Prostate gland (tissue), 2 donors: ENCODE measurements around the gene VSTM2A. TPM values are rescaled to one million over a fixed set of nuclear protein-coding genes. Genes with fewer than 3 reads are reported as not detected.
"Not testable (repeated sequence)": the region's sequence is repeated elsewhere in the genome, so short reads cannot be mapped to it uniquely, and the experiment has no call there.

ENCODE experiments used
- DNase-seq: peaks from one replicate; pipeline ENCODE4 v3.0.0-alpha.2; 2019; ENCODE audit warnings: low spot score
- H3K27ac ChIP-seq, 2 donors: fragments of 200-600 bp; sonication (generic); 2 replicates each; pipeline ENCODE4 v1.5.1; 2017 to 2019
- H3K27me3 ChIP-seq: fragments of 200-600 bp; sonication (generic); replicated peaks from 2 replicates; pipeline ENCODE4 v1.5.1; 2019; ENCODE audit not compliant: insufficient read depth
- H3K36me3 ChIP-seq, 2 donors: fragments of 200-600 bp; sonication (generic); 1 replicate in 1 of 2; 2 replicates in 1 of 2; pipeline versions ENCODE4 v1.5.1 to v1.8.1; 2017 to 2019
- H3K4me1 ChIP-seq: fragments of 200-600 bp; sonication (generic); replicated peaks from 2 replicates; pipeline ENCODE4 v1.5.1; 2019
- H3K4me3 ChIP-seq, 2 donors: fragments of 200-600 bp; sonication (generic); 2 replicates each; pipeline ENCODE4 v1.5.1; 2017 to 2019
- H3K9me3 ChIP-seq: fragments of 200-600 bp; sonication (generic); 2 replicates; pipeline ENCODE4 v1.5.1; 2017
- POLR2A ChIP-seq: fragments of 450-650 bp; IDR thresholded peaks from one replicate; pipeline ENCODE4 v1.6.1; 2016; ENCODE audit warnings: antibody characterized with exemption, mild to moderate bottlenecking
- POLR2AphosphoS5 ChIP-seq: sonication (generic); formaldehyde crosslinking; IDR thresholded peaks from one replicate; pipeline ENCODE4 v1.6.1; 2017; ENCODE audit warnings: antibody characterized with exemption
- WGBS: methylation state at CpG from one replicate; pipeline ENCODE4 v1.1.5; 2018; 5-methylcytosine and 5-hydroxymethylcytosine counted together
- intact Hi-C: fragments of 100-400 bp; cut with DNase I; formaldehyde crosslinking; loops from one replicate; pipeline ENCODE4 v1.14.2; 2022
- total RNA-seq, 2 donors: library from RNA; depleted of rRNA; stranded (reverse); fragments of >200 nt; gene quantifications; one replicate each; pipeline ENCODE4 v1.1.0, GENCODE V29; 2016
- TF ChIP-seq, protein P1 (sequence below), 4 experiments: fragments of 200-600 bp in 2 of 4; fragments of 450-650 bp in 2 of 4; sonication (generic) in 2 of 4; IDR thresholded peaks; 1 replicate in 3 of 4; 2 replicates in 1 of 4; pipeline ENCODE4 v1.5.1; 2016 to 2019; ENCODE audit warnings: antibody characterized with exemption in 4 of 4, mild to moderate bottlenecking in 2 of 4, moderate library complexity in 2 of 4

Gene VSTM2A, protein sequence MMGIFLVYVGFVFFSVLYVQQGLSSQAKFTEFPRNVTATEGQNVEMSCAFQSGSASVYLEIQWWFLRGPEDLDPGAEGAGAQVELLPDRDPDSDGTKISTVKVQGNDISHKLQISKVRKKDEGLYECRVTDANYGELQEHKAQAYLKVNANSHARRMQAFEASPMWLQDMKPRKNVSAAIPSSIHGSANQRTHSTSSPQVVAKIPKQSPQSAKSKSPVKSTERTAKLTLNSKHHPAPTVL
- 1 to 10 TPM; 3.9 to 5.8 TPM for total RNA-seq

DNA sequence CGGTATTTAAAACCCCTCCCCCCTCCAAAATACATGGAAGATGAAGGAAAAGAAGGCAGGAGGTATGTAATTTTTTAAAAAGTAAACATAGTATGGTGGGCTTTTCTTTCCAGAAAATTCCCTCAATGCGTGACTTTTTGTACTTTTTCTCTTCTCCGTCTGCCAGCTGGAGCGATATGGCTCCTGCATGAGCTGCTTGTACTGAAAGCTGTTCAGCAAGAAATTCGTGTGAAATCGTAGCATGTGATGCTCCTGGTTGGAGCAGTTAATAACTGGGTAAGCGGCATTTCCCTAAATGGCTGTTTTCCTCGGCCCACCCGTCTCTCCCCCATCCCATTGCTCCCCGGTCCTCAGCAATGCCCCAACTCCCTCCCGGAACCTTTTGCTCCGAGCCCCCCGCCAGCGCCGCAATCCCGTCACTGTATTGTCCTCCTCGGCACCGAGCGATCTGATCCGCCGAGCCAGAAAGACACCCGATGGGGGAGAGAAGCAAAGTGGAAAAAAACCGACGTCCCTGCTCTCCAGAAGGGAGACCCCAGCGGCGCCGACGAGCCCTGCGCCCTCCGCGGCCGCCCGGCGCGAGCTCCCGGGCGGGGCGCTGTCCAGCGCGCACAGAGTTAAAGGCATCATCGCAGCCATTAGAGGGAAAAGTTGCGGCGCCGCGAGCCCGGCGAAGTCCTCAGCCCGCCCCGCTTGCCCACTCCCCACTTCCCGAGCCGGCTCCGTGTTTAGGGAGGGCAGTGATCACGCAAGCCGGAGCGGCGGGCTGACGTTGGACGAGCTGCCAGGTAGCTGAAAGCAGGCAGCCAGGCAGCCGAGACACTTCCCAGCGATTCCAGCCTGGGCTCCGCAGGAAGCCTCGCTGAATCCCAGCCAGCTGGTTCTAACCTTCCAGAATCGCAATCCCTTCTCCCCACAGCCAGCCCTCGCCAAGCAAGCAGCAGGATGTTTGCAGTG, at the start of gene VSTM2A:
Gene VSTM2A (plus strand): TSS at position 707 of the 957 bp plus-strand sequence. CDS start 356 bp downstream, outside the sequence.
- Histone ChIP-seq H3K27ac (no peak within 1 kb of the TSS), H3K9me3 (no peaks in the 10 kb centered on the region), H3K36me3 (no peaks in the 10 kb centered on the region), H3K4me3 (peak within 1 kb of the TSS; percentile 15 to 24), H3K27me3 (peaks cover 24% of the 10 kb centered on the region), H3K4me1 (no peaks in the 10 kb centered on the region)
- DNase-seq: no peak
- intact Hi-C loops: no loop called here
- TF ChIP-seq POLR2A: no peak
- no peak for TF ChIP-seq POLR2AphosphoS5
- TF ChIP-seq, protein P1, sequence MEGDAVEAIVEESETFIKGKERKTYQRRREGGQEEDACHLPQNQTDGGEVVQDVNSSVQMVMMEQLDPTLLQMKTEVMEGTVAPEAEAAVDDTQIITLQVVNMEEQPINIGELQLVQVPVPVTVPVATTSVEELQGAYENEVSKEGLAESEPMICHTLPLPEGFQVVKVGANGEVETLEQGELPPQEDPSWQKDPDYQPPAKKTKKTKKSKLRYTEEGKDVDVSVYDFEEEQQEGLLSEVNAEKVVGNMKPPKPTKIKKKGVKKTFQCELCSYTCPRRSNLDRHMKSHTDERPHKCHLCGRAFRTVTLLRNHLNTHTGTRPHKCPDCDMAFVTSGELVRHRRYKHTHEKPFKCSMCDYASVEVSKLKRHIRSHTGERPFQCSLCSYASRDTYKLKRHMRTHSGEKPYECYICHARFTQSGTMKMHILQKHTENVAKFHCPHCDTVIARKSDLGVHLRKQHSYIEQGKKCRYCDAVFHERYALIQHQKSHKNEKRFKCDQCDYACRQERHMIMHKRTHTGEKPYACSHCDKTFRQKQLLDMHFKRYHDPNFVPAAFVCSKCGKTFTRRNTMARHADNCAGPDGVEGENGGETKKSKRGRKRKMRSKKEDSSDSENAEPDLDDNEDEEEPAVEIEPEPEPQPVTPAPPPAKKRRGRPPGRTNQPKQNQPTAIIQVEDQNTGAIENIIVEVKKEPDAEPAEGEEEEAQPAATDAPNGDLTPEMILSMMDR (IDR thresholded peaks at IDR 0.05): no peak
- 3% methylated on average over 44 of the region's 64 CpGs for WGBS

DNA sequence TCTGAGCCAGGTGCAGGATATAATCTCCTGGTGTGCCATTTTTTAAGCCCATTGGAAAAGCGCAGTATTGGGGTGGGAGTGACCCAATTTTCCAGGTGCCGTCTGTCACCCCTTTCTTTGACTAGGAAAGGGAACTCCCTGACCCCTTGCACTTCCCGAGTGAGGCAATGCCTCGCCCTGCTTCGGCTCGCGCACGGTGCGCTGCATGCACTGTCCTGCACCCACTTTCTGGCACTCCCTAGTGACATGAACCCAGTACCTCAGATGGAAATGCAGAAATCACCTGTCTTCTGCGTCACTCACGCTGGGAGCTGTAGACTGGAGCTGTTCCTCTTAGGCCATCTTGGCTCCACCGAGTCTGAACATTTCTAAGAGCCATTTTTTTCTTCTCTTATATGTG, 37.6 kb upstream of the VSTM2A start:
- H3K27ac ChIP-seq, H3K36me3 ChIP-seq, H3K9me3 ChIP-seq, H3K27me3 ChIP-seq, H3K4me1 ChIP-seq, DNase-seq, intact Hi-C loops, H3K4me3 ChIP-seq: not testable (repeated sequence)
- 82% methylated on average over 9 of the region's 12 CpGs for WGBS

- intact Hi-C loops: no loop called here
- 33% methylated on average over 1 of the region's 1 CpG for WGBS
- no peak for DNase-seq
- no peaks in the 10 kb centered on the region for H3K36me3 ChIP-seq
- no peaks in the 10 kb centered on the region for H3K9me3 ChIP-seq
- H3K4me3 ChIP-seq: no peak overlapping the region
- TF ChIP-seq POLR2AphosphoS5 (no peak), POLR2A (no peak)
- TF ChIP-seq, protein P1 (IDR thresholded peaks at IDR 0.05): no peak
- H3K4me1 ChIP-seq: no peaks in the 10 kb centered on the region
- no peaks in the 10 kb centered on the region for H3K27me3 ChIP-seq
- H3K27ac ChIP-seq: no peak overlapping the region
Observed at GRCh38 chr7:54529568-54529967, 12.6 kb upstream of the VSTM2A start.

GRCh38 chr7:54538122-54538521, 4.1 kb upstream of the VSTM2A start:
- no peak overlapping the region for H3K27ac ChIP-seq
- 52% methylated on average over 3 of the region's 3 CpGs for WGBS
- DNase-seq: no peak
- TF ChIP-seq, protein P1 (IDR thresholded peaks at IDR 0.05): no peak
- TF ChIP-seq POLR2A: no peak
- TF ChIP-seq POLR2AphosphoS5: no peak
- no peak overlapping the region for H3K4me3 ChIP-seq
- no peaks in the 10 kb centered on the region for H3K36me3 ChIP-seq
- no peaks in the 10 kb centered on the region for H3K9me3 ChIP-seq
- H3K27me3 ChIP-seq: peaks cover 5% of the 10 kb centered on the region
- H3K4me1 ChIP-seq: no peaks in the 10 kb centered on the region
- intact Hi-C loops: no loop called here

DNA sequence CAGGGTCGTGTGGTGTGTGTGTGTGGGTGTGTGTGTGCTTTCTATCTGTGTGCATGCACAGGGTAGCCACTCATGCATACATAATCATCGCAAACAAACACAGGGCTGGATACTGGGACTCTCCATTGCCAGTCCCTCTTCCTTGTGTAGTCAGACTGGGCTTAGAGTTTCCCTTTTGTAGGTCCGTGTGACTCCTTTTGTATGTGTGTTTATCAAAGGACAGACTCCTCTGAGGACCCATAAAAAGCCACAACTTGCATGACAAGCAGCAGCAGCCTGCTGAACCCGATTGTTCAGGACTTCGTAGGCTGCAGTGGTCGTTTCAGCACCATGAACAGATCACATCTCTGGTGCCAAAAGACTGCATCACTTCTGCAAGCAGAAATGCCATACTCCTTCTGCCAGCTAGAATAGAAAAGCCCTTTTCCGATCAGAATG, 895 bp downstream of the VSTM2A start:
- Histone ChIP-seq H3K4me3 (no peak overlapping the region), H3K9me3 (no peaks in the 10 kb centered on the region), H3K27me3 (peaks cover 26% of the 10 kb centered on the region), H3K4me1 (no peaks in the 10 kb centered on the region), H3K36me3 (no peaks in the 10 kb centered on the region), H3K27ac (no peak overlapping the region)
- DNase-seq: no peak
- TF ChIP-seq POLR2A (no peak), POLR2AphosphoS5 (no peak)
- TF ChIP-seq, protein P1 (IDR thresholded peaks at IDR 0.05): no peak
- intact Hi-C loops: no loop called here
- 8% methylated on average over 7 of the region's 7 CpGs for WGBS
